ENCODE results near the gene SST.
"Not testable (repeated sequence)": the region's sequence is repeated elsewhere in the genome, so short reads cannot be mapped to it uniquely, and the experiment has no call there.

SST gene

GRCh38 chr3:187681756-187682155 is 11.6 kb upstream of the SST start:
- DNase-seq = not testable (repeated sequence)

- DNase-seq = peak; percentile 71
These were observed 9.6 kb upstream of the SST start for GRCh38 chr3:187679638-187680396.

- DNase-seq = peak; percentile 6
These were observed 8.6 kb upstream of the SST start for GRCh38 chr3:187678726-187679268.

GRCh38 chr3:187677604-187678003 is 7.4 kb upstream of the SST start:
- DNase-seq = no peak

- DNase-seq = no peak
These were observed 2.8 kb upstream of the SST start for GRCh38 chr3:187673012-187673411.

- no peak for DNase-seq
These were observed 2.7 kb downstream of the SST start for GRCh38 chr3:187667526-187667925.

- no peak for DNase-seq
These were observed 4.3 kb downstream of the SST start for GRCh38 chr3:187665764-187666402.

- DNase-seq = no peak
These were observed 5.2 kb downstream of the SST start for GRCh38 chr3:187665010-187665409.

- DNase-seq = no peak
These were observed 7.3 kb downstream of the SST start for GRCh38 chr3:187662848-187663409.

GRCh38 chr3:187661267-187661666 is 8.9 kb downstream of the SST start:
- DNase-seq = no peak

GRCh38 chr3:187651282-187651681 is 18.9 kb downstream of the SST start:
- no peak for DNase-seq

- no peak for DNase-seq
These were observed 22.0 kb downstream of the SST start for GRCh38 chr3:187648177-187648576.

- DNase-seq = no peak
These were observed 23.1 kb downstream of the SST start for GRCh38 chr3:187646906-187647660.

GRCh38 chr3:187645379-187645778 is 24.8 kb downstream of the SST start:
- not testable (repeated sequence) for DNase-seq

- no peak for DNase-seq
These were observed 27.3 kb downstream of the SST start for GRCh38 chr3:187642861-187643260.

GRCh38 chr3:187641320-187642016 is 28.7 kb downstream of the SST start:
- DNase-seq = no peak

GRCh38 chr3:187640569-187641059 is 29.6 kb downstream of the SST start:
- no peak for DNase-seq

GRCh38 chr3:187639927-187640568 is 30.1 kb downstream of the SST start:
- DNase-seq = no peak

GRCh38 chr3:187636528-187636927 is 33.7 kb downstream of the SST start:
- DNase-seq = no peak

- no peak for DNase-seq
These were observed 39.8 kb downstream of the SST start for GRCh38 chr3:187630404-187630803.

- no peak for DNase-seq
These were observed 40.5 kb downstream of the SST start for GRCh38 chr3:187629711-187630110.

- no peak for DNase-seq
These were observed 42.0 kb downstream of the SST start for GRCh38 chr3:187628169-187628568.

Measured in activated naive CD4-positive, alpha-beta T cell treated with Interleukin-2 at 50 U/mL for 16 hours (primary cell).